Endothelial cell of umbilical vein (primary cell): ENCODE results near the gene C12orf42.

Experiments
- EZH2 ChIP-seq: IDR thresholded peaks from 2 replicates; pipeline ENCODE4 v1.6.1; 2012; ENCODE audit warnings: borderline replicate concordance, low read depth, mild to moderate bottlenecking, moderate library complexity, low read length, inconsistent platforms; ENCODE audit not compliant: severe bottlenecking
- MYC ChIP-seq: IDR thresholded peaks from one replicate; pipeline ENCODE4 v1.6.1; 2011; ENCODE audit warnings: mild to moderate bottlenecking, low read depth, low read length
- POLR2A ChIP-seq: IDR thresholded peaks from 2 replicates; pipeline ENCODE4 v1.6.1; 2012; ENCODE audit warnings: low read depth, mild to moderate bottlenecking, control low read depth, low read length
- POLR2AphosphoS5 ChIP-seq: IDR thresholded peaks from 2 replicates; pipeline ENCODE4 v1.6.1; 2012; ENCODE audit warnings: low read depth, mild to moderate bottlenecking, control low read depth, low read length, moderate library complexity; ENCODE audit not compliant: insufficient read depth
- TF ChIP-seq, protein P1 (sequence below), 2 donors: IDR thresholded peaks; 1 replicate in 1 of 2; 2 replicates in 1 of 2; pipeline ENCODE4 v1.5.1; 2011; ENCODE audit warnings: low read length in 2 of 2, mild to moderate bottlenecking in 2 of 2, moderate library complexity in 2 of 2, control low read depth in 1 of 2, inconsistent platforms in 1 of 2, low read depth in 1 of 2; ENCODE audit not compliant: insufficient read depth in 1 of 2; ENCODE audit errors: extremely low read depth in 1 of 2
- TF ChIP-seq, protein P2 (sequence below): IDR thresholded peaks from 2 replicates; pipeline ENCODE4 v1.6.1; 2011; ENCODE audit not compliant: insufficient read depth, insufficient read length

DNA sequence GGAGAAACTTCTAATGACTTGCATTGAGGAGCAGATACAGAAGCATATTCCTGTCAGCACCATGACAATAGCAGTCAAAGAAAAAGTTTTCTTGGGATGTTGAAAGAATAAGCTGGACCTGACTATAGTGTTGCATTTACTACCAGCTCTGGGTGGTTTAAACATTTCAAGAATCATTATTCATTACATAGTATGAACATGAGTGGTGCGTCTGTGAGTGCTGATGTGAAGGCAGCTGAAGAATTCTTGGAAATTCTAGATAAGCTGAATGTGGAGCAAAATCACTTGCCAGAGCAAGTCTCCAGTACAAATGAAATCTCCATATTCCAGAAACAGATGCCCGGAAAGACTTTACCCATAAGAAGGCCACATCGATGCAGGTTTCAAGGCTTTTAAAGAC lies 46.3 kb upstream of the C12orf42 start:
- TF ChIP-seq, protein P1, sequence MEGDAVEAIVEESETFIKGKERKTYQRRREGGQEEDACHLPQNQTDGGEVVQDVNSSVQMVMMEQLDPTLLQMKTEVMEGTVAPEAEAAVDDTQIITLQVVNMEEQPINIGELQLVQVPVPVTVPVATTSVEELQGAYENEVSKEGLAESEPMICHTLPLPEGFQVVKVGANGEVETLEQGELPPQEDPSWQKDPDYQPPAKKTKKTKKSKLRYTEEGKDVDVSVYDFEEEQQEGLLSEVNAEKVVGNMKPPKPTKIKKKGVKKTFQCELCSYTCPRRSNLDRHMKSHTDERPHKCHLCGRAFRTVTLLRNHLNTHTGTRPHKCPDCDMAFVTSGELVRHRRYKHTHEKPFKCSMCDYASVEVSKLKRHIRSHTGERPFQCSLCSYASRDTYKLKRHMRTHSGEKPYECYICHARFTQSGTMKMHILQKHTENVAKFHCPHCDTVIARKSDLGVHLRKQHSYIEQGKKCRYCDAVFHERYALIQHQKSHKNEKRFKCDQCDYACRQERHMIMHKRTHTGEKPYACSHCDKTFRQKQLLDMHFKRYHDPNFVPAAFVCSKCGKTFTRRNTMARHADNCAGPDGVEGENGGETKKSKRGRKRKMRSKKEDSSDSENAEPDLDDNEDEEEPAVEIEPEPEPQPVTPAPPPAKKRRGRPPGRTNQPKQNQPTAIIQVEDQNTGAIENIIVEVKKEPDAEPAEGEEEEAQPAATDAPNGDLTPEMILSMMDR (IDR thresholded peaks at IDR 0.05; ENCODE audit: extremely low read depth in 1 of 2, insufficient read depth in 1 of 2, low read depth in 1 of 2, low read length in 2 of 2): no peak
- TF ChIP-seq POLR2A (no peak), POLR2AphosphoS5 (no peak), EZH2 (no peak), MYC (no peak)
- TF ChIP-seq, protein P2, sequence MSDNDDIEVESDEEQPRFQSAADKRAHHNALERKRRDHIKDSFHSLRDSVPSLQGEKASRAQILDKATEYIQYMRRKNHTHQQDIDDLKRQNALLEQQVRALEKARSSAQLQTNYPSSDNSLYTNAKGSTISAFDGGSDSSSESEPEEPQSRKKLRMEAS: no peak
